ENCODE data around the gene ARSB.

The ARSB gene

DNA sequence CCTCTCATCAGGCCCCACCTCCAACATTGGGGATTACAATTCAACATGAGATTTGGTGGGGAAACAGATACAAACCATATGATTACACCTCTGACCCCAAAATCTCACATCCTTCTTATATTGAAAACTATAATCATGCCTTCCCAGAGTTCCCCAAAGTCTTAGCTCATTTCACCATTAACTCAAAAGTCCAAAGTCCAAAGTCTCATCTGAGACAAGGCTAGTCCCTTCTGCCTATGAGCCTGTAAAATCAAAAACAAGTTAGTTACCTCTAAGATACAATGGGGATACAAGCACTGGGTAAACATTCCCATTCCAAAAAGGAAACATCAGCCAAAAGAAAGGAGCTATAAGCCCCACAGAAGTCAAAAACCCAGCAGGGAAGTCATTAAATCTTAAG lies 26.8 kb upstream of the ARSB start:
- Histone ChIP-seq H3K4me2 (ENCODE audit: low read length) (no peak overlapping the region), H3K36me3 (ENCODE audit: control insufficient read depth in 1 of 2, insufficient read depth in 2 of 2, low read length in 2 of 2) (no peaks in the 10 kb centered on the region), H3K14ac (ENCODE audit: low read length) (no peak overlapping the region), H3K4me3 (ENCODE audit: low read depth, low read length) (no peak overlapping the region), H2BK120ac (ENCODE audit: insufficient read depth, low read length, poor library complexity) (no peak overlapping the region), H3K27me3 (ENCODE audit: insufficient read depth, low read length) (no peaks in the 10 kb centered on the region), H3K4me1 (ENCODE audit: control insufficient read depth in 1 of 2, insufficient read depth in 2 of 2, low read length in 2 of 2) (no peaks in the 10 kb centered on the region), H2BK5ac (ENCODE audit: low read depth, low read length, poor library complexity) (no peak overlapping the region), H2BK12ac (ENCODE audit: low read length) (no peak overlapping the region), H2AK5ac (ENCODE audit: low read length) (no peak overlapping the region), H3K23ac (ENCODE audit: low read length) (no peak overlapping the region), H3K27ac (ENCODE audit: low read depth, low read length) (no peak overlapping the region), H4K8ac (ENCODE audit: low read depth, low read length) (no peak overlapping the region), H3K9ac (ENCODE audit: low read length) (no peak overlapping the region), H3K79me2 (ENCODE audit: control insufficient read depth, insufficient read depth, low read length, poor library complexity) (no peaks in the 10 kb centered on the region), H3K4ac (ENCODE audit: low read depth, low read length) (no peak overlapping the region), H4K12ac (ENCODE audit: low read depth, low read length) (no peak overlapping the region), H3K79me1 (ENCODE audit: low read length) (no peaks in the 10 kb centered on the region), H4K91ac (ENCODE audit: low read depth, low read length) (no peak overlapping the region), H3K18ac (ENCODE audit: low read length) (no peak overlapping the region), H2AFZ (ENCODE audit: insufficient read depth, low read length, poor library complexity) (no peak overlapping the region), H3K9me3 (ENCODE audit: insufficient read depth, low read depth, low read length) (peaks cover 4% of the 10 kb centered on the region)
- DNase-seq = no peak

DNA sequence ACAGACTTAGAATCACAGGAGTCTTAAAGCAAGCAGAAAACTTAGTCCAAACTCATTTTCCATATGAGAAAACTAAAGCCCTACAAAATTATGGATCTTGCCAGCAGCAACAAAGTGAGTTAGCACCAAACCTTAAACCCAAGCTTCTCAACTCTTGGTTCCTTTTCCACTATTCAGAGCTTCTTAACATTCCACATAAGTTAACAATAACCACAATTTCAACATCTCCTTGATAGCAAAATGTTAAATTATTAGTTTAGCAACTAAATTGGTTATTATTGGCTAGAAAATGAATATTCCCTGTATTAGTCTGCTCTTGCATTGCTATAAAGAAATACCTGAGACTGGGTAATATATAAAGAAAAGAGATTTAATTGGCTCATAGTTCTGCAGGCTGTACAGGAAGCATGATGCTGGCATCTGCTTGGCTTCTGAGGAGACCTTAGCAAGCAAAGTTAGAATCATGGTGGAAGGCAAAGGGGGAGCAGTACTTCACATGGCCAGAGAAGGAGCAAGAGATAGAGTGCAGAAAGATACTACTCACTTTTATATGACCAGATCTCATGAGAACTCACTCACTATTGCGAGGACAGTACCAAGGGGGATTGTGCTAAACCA lies 26.2 kb upstream of the ARSB start:
- Histone ChIP-seq H3K36me3 (ENCODE audit: control insufficient read depth in 1 of 2, insufficient read depth in 2 of 2, low read length in 2 of 2) (no peaks in the 10 kb centered on the region), H3K27me3 (ENCODE audit: insufficient read depth, low read length) (no peaks in the 10 kb centered on the region), H3K18ac (ENCODE audit: low read length) (no peak overlapping the region), H3K4me3 (ENCODE audit: low read depth, low read length) (no peak overlapping the region), H2BK5ac (ENCODE audit: low read depth, low read length, poor library complexity) (no peak overlapping the region), H4K91ac (ENCODE audit: low read depth, low read length) (no peak overlapping the region), H3K27ac (ENCODE audit: low read depth, low read length) (no peak overlapping the region), H3K23ac (ENCODE audit: low read length) (no peak overlapping the region), H2BK12ac (ENCODE audit: low read length) (no peak overlapping the region), H3K4me2 (ENCODE audit: low read length) (no peak overlapping the region), H4K8ac (ENCODE audit: low read depth, low read length) (no peak overlapping the region), H3K14ac (ENCODE audit: low read length) (no peak overlapping the region), H3K4me1 (ENCODE audit: control insufficient read depth in 1 of 2, insufficient read depth in 2 of 2, low read length in 2 of 2) (no peaks in the 10 kb centered on the region), H2AK5ac (ENCODE audit: low read length) (no peak overlapping the region), H3K9ac (ENCODE audit: low read length) (no peak overlapping the region), H2AFZ (ENCODE audit: insufficient read depth, low read length, poor library complexity) (no peak overlapping the region), H2BK120ac (ENCODE audit: insufficient read depth, low read length, poor library complexity) (no peak overlapping the region), H3K4ac (ENCODE audit: low read depth, low read length) (no peak overlapping the region), H3K79me2 (ENCODE audit: control insufficient read depth, insufficient read depth, low read length, poor library complexity) (no peaks in the 10 kb centered on the region), H3K9me3 (ENCODE audit: insufficient read depth, low read depth, low read length) (peaks cover 4% of the 10 kb centered on the region), H3K79me1 (ENCODE audit: low read length) (no peaks in the 10 kb centered on the region), H4K12ac (ENCODE audit: low read depth, low read length) (no peak overlapping the region)
- no peak for DNase-seq
- no CpG with 5 or more reads among the region's 1 CpG for WGBS (ENCODE audit: extremely low coverage, insufficient coverage, insufficient read length)

DNA sequence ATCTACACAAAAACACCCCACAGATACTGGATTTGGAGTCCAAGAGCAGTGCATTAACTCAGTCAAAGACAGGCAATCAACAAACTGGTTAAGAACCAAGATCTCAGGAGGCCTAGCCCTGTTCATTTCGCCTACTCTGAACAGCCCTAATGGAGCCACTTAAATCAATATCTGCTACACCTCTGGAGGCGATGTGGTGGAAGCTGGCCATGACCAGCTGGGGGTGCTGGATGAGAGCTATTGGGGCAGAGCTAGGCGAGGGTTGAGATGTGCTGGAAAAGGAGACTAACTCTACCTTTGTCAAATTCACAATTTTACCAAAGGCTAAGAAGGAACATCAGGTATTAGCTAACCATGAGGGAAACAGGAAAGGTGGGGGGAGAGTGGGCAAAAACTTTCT lies 23.3 kb upstream of the ARSB start:
- WGBS (ENCODE audit: extremely low coverage, insufficient coverage, insufficient read length) = no CpG with 5 or more reads among the region's 3 CpGs
- no peak overlapping the region for H4K8ac ChIP-seq (ENCODE audit: low read depth, low read length)

DNA sequence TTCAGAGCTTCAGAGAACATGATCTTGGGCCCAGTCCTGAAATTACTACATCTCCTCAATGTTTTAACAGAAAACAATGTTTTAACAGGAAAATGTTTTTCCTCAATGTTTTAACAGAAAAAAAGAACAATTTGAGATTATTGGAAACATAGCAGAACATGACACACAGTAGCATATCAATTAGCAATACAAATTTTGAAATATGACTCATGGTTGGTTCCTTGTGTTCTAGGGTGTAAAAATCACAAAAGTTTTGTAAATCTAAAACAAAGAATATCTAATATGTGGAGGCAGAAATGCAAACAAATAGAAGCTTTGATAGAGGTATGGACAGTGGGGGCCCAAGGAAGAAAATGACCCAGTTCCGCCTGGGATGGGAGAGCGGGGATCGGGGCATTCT lies 22.8 kb upstream of the ARSB start:
- Histone ChIP-seq H2BK120ac (ENCODE audit: insufficient read depth, low read length, poor library complexity) (no peak overlapping the region), H3K18ac (ENCODE audit: low read length) (no peak overlapping the region), H3K4me2 (ENCODE audit: low read length) (no peak overlapping the region), H2BK12ac (ENCODE audit: low read length) (no peak overlapping the region), H3K14ac (ENCODE audit: low read length) (no peak overlapping the region), H4K12ac (ENCODE audit: low read depth, low read length) (no peak overlapping the region), H3K4me1 (ENCODE audit: control insufficient read depth in 1 of 2, insufficient read depth in 2 of 2, low read length in 2 of 2) (no peaks in the 10 kb centered on the region), H2BK5ac (ENCODE audit: low read depth, low read length, poor library complexity) (no peak overlapping the region), H4K91ac (ENCODE audit: low read depth, low read length) (no peak overlapping the region), H3K36me3 (ENCODE audit: control insufficient read depth in 1 of 2, insufficient read depth in 2 of 2, low read length in 2 of 2) (no peaks in the 10 kb centered on the region), H3K79me2 (ENCODE audit: control insufficient read depth, insufficient read depth, low read length, poor library complexity) (no peaks in the 10 kb centered on the region), H3K4ac (ENCODE audit: low read depth, low read length) (no peak overlapping the region), H3K23ac (ENCODE audit: low read length) (no peak overlapping the region), H2AFZ (ENCODE audit: insufficient read depth, low read length, poor library complexity) (no peak overlapping the region), H3K9ac (ENCODE audit: low read length) (no peak overlapping the region), H3K27ac (ENCODE audit: low read depth, low read length) (no peak overlapping the region), H2AK5ac (ENCODE audit: low read length) (no peak overlapping the region), H3K4me3 (ENCODE audit: low read depth, low read length) (no peak overlapping the region), H3K79me1 (ENCODE audit: low read length) (no peaks in the 10 kb centered on the region), H3K27me3 (ENCODE audit: insufficient read depth, low read length) (no peaks in the 10 kb centered on the region), H3K9me3 (ENCODE audit: insufficient read depth, low read depth, low read length) (peaks cover 4% of the 10 kb centered on the region), H4K8ac (ENCODE audit: low read depth, low read length) (no peak overlapping the region)
- no CpG with 5 or more reads among the region's 3 CpGs for WGBS (ENCODE audit: extremely low coverage, insufficient coverage, insufficient read length)
- no peak for DNase-seq

More for the DNA sequence above, 23.3 kb upstream of the ARSB start:
- no peak overlapping the region for H2BK5ac ChIP-seq (ENCODE audit: low read depth, low read length, poor library complexity)
- H3K4me2 ChIP-seq (ENCODE audit: low read length) = no peak overlapping the region
- no peak overlapping the region for H2BK120ac ChIP-seq (ENCODE audit: insufficient read depth, low read length, poor library complexity)
- no peaks in the 10 kb centered on the region for H3K27me3 ChIP-seq (ENCODE audit: insufficient read depth, low read length)
- no peak for DNase-seq
- H2AK5ac ChIP-seq (ENCODE audit: low read length) = no peak overlapping the region
- no peaks in the 10 kb centered on the region for H3K36me3 ChIP-seq (ENCODE audit: control insufficient read depth in 1 of 2, insufficient read depth in 2 of 2, low read length in 2 of 2)
- no peaks in the 10 kb centered on the region for H3K79me2 ChIP-seq (ENCODE audit: control insufficient read depth, insufficient read depth, low read length, poor library complexity)
- no peak overlapping the region for H3K4me3 ChIP-seq (ENCODE audit: low read depth, low read length)
- H3K4ac ChIP-seq (ENCODE audit: low read depth, low read length) = no peak overlapping the region
- H3K27ac ChIP-seq (ENCODE audit: low read depth, low read length) = no peak overlapping the region
- no peak overlapping the region for H2AFZ ChIP-seq (ENCODE audit: insufficient read depth, low read length, poor library complexity)
- no peak overlapping the region for H3K23ac ChIP-seq (ENCODE audit: low read length)
- H3K9ac ChIP-seq (ENCODE audit: low read length) = no peak overlapping the region
- H3K18ac ChIP-seq (ENCODE audit: low read length) = no peak overlapping the region
- H4K91ac ChIP-seq (ENCODE audit: low read depth, low read length) = no peak overlapping the region
- no peaks in the 10 kb centered on the region for H3K4me1 ChIP-seq (ENCODE audit: control insufficient read depth in 1 of 2, insufficient read depth in 2 of 2, low read length in 2 of 2)
- H2BK12ac ChIP-seq (ENCODE audit: low read length) = no peak overlapping the region
- no peak overlapping the region for H4K12ac ChIP-seq (ENCODE audit: low read depth, low read length)
- peaks cover 4% of the 10 kb centered on the region for H3K9me3 ChIP-seq (ENCODE audit: insufficient read depth, low read depth, low read length)
- no peaks in the 10 kb centered on the region for H3K79me1 ChIP-seq (ENCODE audit: low read length)
- H3K14ac ChIP-seq (ENCODE audit: low read length) = no peak overlapping the region

All from trophoblast cell (in vitro differentiated cells and primary cell).